K562 (cell line): ENCODE data around the gene MTCH2. TPM values are rescaled to one million over a fixed set of nuclear protein-coding genes. Genes with fewer than 3 reads are reported as not detected.
A peak's percentile ranks its signal among the peaks of the same experiment; 100 is the strongest.

ENCODE experiments used
- BMI1 ChIP-seq: fragments of 150-350 bp; IDR thresholded peaks from 2 replicates; pipeline ENCODE4 v1.6.1; 2014; ENCODE audit warnings: low read length
- CBX8 ChIP-seq: fragments of 200-600 bp; sonication (generic); IDR thresholded peaks from 2 replicates; pipeline ENCODE4 v1.6.1; 2012; ENCODE audit warnings: borderline replicate concordance, mixed run types, low read depth, mild to moderate bottlenecking, moderate library complexity, mixed read lengths, low read length, control low read depth, inconsistent platforms; ENCODE audit not compliant: poor library complexity, severe bottlenecking; ENCODE audit errors: extremely low read depth
- CEBPG ChIP-seq, 3 experiments: fragments of 200-800 bp in 1 of 3; sonication (Bioruptor generic) in 1 of 3; sonication (generic) in 1 of 3; formaldehyde crosslinking in 1 of 3; IDR thresholded peaks in 2 of 3; conservative IDR thresholded peaks in 1 of 3; 2 replicates each; pipeline versions ENCODE4 v1.6.1 to v1.8.0; 2016 to 2022; ENCODE audit warnings: missing compliant biosample characterization in 2 of 3, missing genetic modification characterization in 2 of 3, mild to moderate bottlenecking in 1 of 3, missing genetic modification reagents in 1 of 3
- EWSR1 ChIP-seq: fragments of 450-650 bp; IDR thresholded peaks from 2 replicates; pipeline ENCODE4 v1.6.1; 2018; ENCODE audit warnings: borderline replicate concordance, mild to moderate bottlenecking, low read depth, moderate library complexity; ENCODE audit not compliant: partially characterized antibody
- FOXA1 ChIP-seq: fragments of 450-650 bp; IDR thresholded peaks from 2 replicates; pipeline ENCODE4 v1.6.1; 2016; ENCODE audit warnings: mild to moderate bottlenecking, borderline replicate concordance
- GATAD2B ChIP-seq: fragments of 450-650 bp; IDR thresholded peaks from 2 replicates; pipeline ENCODE4 v1.6.1; 2017; ENCODE audit warnings: mild to moderate bottlenecking, borderline replicate concordance
- HMG20B ChIP-seq: fragments of 250-450 bp; sonication (Bioruptor Pico); IDR thresholded peaks from 2 replicates; pipeline ENCODE4 v1.5.0; 2021; ENCODE audit warnings: mild to moderate bottlenecking
- KAT7 ChIP-seq: sonication (generic); formaldehyde crosslinking; IDR thresholded peaks from 2 replicates; pipeline ENCODE4 v1.8.0; 2022; ENCODE audit warnings: missing genetic modification reagents, mild to moderate bottlenecking, borderline replicate concordance
- MCM2 ChIP-seq: fragments of 450-650 bp; IDR thresholded peaks from 2 replicates; pipeline ENCODE4 v1.6.1; 2017; ENCODE audit warnings: low read depth, mild to moderate bottlenecking
- MYC ChIP-seq, 2 experiments: fragments of 250-450 bp in 1 of 2; sonication (Bioruptor Pico) in 1 of 2; IDR thresholded peaks; 2 replicates each; pipeline versions ENCODE4 v1.5.1 to v1.6.1; 2012 to 2021; ENCODE audit warnings: low read depth in 2 of 2, borderline replicate concordance in 1 of 2, improper control_type of control experiment in 1 of 2, low read length in 1 of 2, mild to moderate bottlenecking in 1 of 2, moderate library complexity in 1 of 2
- POLR3G ChIP-seq: IDR thresholded peaks from 2 replicates; pipeline ENCODE4 v1.6.1; 2011; ENCODE audit not compliant: insufficient read length, insufficient replicate concordance; ENCODE audit errors: extremely low read depth
- SMAD1 ChIP-seq: fragments of 150-350 bp; IDR thresholded peaks from 2 replicates; pipeline ENCODE4 v1.6.1; 2014; ENCODE audit warnings: low read length, low read depth; ENCODE audit not compliant: partially characterized antibody
- SRSF9 ChIP-seq: fragments of 200-400 bp; formaldehyde crosslinking; IDR thresholded peaks from 2 replicates; pipeline ENCODE4 v1.6.1; 2017; ENCODE audit warnings: low read depth, low read length, borderline replicate concordance
- TCF3 ChIP-seq: sonication (generic); formaldehyde crosslinking; IDR thresholded peaks from 2 replicates; pipeline ENCODE4 v1.4.0; 2020; ENCODE audit warnings: mild to moderate bottlenecking, missing genetic modification reagents
- TFAM ChIP-seq: fragments of 250-450 bp; sonication (Bioruptor Pico); conservative IDR thresholded peaks from 2 replicates; pipeline ENCODE4 v1.5.0; 2021; ENCODE audit warnings: mild to moderate bottlenecking, moderate library complexity
- YBX1 ChIP-seq: fragments of 450-650 bp; IDR thresholded peaks from 2 replicates; pipeline ENCODE4 v1.7.1; 2016; ENCODE audit warnings: mild to moderate bottlenecking
- ZC3H8 ChIP-seq: fragments of 450-650 bp; IDR thresholded peaks from 2 replicates; pipeline ENCODE4 v1.6.1; 2017
- ZNF583 ChIP-seq: fragments of 250-450 bp; sonication (Bioruptor Pico); IDR thresholded peaks from 2 replicates; pipeline ENCODE4 v1.4.0; 2020
- ZNF699 ChIP-seq: fragments of 250-450 bp; sonication (Bioruptor Pico); IDR thresholded peaks from 2 replicates; pipeline ENCODE4 v1.8.0; 2021; ENCODE audit warnings: mild to moderate bottlenecking, moderate library complexity; ENCODE audit not compliant: insufficient replicate concordance
- polyA plus RNA-seq, 8 experiments: library from polyadenylated mRNA; depleted of rRNA in 4 of 8; stranded (reverse) in 5 of 8; unstranded in 3 of 8; fragments of >200 nt; fragmentation: Nextera tagmentation in 2 of 8; fragmentation: Illumina TruSeq in 1 of 8; extraction: Ambion mirVana in 2 of 8; extraction: Trizol in 1 of 8; gene quantifications; 2 replicates each; pipeline versions ENCODE4 v1.2.1 to v1.2.3, GENCODE V29; 2011 to 2014; ENCODE audit warnings: inconsistent platforms in 1 of 8, missing spikeins in 1 of 8
- total RNA-seq, 7 experiments: library from RNA; depleted of rRNA in 6 of 7; stranded (reverse); fragments of >200 nt in 6 of 7; fragmentation: Illumina TruSeq in 2 of 7; extraction: Trizol in 2 of 7; gene quantifications; 2 replicates each; pipeline versions ENCODE4 v1.2.1 to v1.2.3, GENCODE V29; 2011 to 2021; ENCODE audit warnings: low replicate concordance in 1 of 7
- TF ChIP-seq, protein P1 (sequence below): fragments of 450-650 bp; IDR thresholded peaks from 2 replicates; pipeline ENCODE4 v1.6.1; 2017; ENCODE audit warnings: antibody characterized with exemption, mild to moderate bottlenecking
- TF ChIP-seq, protein P2 (sequence below): fragments of 450-650 bp; IDR thresholded peaks from 2 replicates; pipeline ENCODE4 v1.6.1; 2017; ENCODE audit warnings: antibody characterized with exemption

Gene MTCH2
- total and polyA plus RNA-seq, 9 of the 15 experiments (the other 6 are each of a cell fraction or from before 2014, with no cell fraction given): 95.4 to 620 (median 198) TPM

DNA sequence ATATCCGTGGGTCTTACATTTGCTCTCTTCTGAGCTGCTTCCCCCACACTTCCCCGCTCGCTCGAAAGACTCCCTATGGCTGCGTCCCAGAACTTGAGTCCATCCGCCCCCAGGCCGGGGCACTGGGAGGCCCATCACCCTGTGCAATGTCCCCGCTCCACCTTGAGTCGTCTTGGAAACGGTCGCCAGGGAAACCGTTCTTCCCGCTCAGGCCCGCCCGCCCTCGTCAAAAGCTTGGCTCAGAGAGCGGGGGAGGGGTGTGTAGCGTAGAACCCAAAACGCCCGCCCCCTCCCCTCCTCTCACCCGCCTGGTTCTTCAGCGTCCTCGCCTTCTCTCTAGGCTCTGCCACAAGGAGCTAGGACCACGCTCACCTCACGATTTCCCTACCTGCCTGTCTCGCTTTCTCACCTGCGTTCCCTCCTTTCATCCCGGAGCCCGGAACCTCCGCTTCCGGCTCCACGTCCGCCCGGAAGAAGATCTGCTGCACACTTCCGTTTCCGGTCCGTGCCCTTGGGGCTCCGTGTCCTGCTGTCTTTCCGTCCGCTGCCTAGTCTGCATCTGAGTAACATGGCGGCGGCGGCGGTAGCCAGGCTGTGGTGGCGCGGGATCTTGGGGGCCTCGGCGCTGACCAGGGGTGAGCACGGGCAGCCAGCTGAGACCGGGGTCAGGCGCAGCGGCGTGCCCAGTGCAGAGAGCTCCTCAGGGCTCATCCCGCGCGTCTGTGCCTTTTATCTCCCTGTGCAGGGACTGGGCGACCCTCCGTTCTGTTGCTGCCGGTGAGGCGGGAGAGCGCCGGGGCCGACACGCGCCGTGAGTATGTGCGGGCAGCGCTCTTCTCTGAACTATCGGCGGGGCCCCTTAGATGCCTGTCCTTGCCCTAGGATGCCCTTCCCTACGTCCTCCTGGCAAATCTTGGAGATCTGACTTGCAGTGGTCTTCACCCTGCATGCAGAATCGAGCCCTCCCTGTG is 63.5 kb downstream of the MTCH2 start, which contains the start of the genes KBTBD4 and NDUFS3 (continued):
- TF ChIP-seq CEBPG (CRISPR knock-in tag; IDR thresholded peaks at IDR 0.05) (no peak), CEBPG (tag; conservative IDR thresholded peaks at IDR 0.05 in 1 of 2, IDR thresholded peaks at IDR 0.05 in 1 of 2) (no peak), HMG20B (CRISPR knock-in tag) (no peak), ZNF583 (CRISPR knock-in tag) (no peak), EWSR1 (no peak), CBX8 (no peak), YBX1 (no peak), BMI1 (peak; percentile 96), SRSF9 (no peak), ZC3H8 (peak; percentile 90; the same call in 1 of the 2 replicates), SMAD1 (peak; percentile 50), KAT7 (peak; percentile 100), ZNF699 (CRISPR knock-in tag) (no peak), FOXA1 (no peak), MYC (IDR thresholded peaks at IDR 0.05; ENCODE audit: low read depth, low read length) (peak; percentile 80), MYC (CRISPR knock-in tag; IDR thresholded peaks at IDR 0.05; ENCODE audit: borderline replicate concordance, low read depth) (peak; percentile 55; the same call in 1 of the 2 replicates), POLR3G (no peak), TFAM (no peak), GATAD2B (peak; percentile 38; the same call in 1 of the 2 replicates), MCM2 (no peak), TCF3 (CRISPR knock-in tag) (peak; percentile 39)
- TF ChIP-seq, protein P1, sequence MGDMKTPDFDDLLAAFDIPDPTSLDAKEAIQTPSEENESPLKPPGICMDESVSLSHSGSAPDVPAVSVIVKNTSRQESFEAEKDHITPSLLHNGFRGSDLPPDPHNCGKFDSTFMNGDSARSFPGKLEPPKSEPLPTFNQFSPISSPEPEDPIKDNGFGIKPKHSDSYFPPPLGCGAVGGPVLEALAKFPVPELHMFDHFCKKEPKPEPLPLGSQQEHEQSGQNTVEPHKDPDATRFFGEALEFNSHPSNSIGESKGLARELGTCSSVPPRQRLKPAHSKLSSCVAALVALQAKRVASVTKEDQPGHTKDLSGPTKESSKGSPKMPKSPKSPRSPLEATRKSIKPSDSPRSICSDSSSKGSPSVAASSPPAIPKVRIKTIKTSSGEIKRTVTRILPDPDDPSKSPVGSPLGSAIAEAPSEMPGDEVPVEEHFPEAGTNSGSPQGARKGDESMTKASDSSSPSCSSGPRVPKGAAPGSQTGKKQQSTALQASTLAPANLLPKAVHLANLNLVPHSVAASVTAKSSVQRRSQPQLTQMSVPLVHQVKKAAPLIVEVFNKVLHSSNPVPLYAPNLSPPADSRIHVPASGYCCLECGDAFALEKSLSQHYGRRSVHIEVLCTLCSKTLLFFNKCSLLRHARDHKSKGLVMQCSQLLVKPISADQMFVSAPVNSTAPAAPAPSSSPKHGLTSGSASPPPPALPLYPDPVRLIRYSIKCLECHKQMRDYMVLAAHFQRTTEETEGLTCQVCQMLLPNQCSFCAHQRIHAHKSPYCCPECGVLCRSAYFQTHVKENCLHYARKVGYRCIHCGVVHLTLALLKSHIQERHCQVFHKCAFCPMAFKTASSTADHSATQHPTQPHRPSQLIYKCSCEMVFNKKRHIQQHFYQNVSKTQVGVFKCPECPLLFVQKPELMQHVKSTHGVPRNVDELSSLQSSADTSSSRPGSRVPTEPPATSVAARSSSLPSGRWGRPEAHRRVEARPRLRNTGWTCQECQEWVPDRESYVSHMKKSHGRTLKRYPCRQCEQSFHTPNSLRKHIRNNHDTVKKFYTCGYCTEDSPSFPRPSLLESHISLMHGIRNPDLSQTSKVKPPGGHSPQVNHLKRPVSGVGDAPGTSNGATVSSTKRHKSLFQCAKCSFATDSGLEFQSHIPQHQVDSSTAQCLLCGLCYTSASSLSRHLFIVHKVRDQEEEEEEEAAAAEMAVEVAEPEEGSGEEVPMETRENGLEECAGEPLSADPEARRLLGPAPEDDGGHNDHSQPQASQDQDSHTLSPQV: no peak
- TF ChIP-seq, protein P2, sequence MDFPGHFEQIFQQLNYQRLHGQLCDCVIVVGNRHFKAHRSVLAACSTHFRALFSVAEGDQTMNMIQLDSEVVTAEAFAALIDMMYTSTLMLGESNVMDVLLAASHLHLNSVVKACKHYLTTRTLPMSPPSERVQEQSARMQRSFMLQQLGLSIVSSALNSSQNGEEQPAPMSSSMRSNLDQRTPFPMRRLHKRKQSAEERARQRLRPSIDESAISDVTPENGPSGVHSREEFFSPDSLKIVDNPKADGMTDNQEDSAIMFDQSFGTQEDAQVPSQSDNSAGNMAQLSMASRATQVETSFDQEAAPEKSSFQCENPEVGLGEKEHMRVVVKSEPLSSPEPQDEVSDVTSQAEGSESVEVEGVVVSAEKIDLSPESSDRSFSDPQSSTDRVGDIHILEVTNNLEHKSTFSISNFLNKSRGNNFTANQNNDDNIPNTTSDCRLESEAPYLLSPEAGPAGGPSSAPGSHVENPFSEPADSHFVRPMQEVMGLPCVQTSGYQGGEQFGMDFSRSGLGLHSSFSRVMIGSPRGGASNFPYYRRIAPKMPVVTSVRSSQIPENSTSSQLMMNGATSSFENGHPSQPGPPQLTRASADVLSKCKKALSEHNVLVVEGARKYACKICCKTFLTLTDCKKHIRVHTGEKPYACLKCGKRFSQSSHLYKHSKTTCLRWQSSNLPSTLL: peak; percentile 68
